Fibroblast of skin of right quadriceps (primary cell): ENCODE measurements around the gene SFTPA2.
"Not testable (repeated sequence)": the region's sequence is repeated elsewhere in the genome, so short reads cannot be mapped to it uniquely, and the experiment has no call there.

Source experiments
- DNase-seq: peaks from one replicate; pipeline ENCODE4 v3.0.0-alpha.2; 2013

Gene SFTPA2

GRCh38 chr10:79509934-79510508, 50.2 kb downstream of the SFTPA2 start:
- DNase-seq: not testable (repeated sequence)

- not testable (repeated sequence) for DNase-seq
Measured at GRCh38 chr10:79509306-79509933, 50.8 kb downstream of the SFTPA2 start.

- DNase-seq: not testable (repeated sequence)
Measured at GRCh38 chr10:79508245-79508644, 52.0 kb downstream of the SFTPA2 start.

- DNase-seq: no peak
Measured at GRCh38 chr10:79507440-79508167, 52.6 kb downstream of the SFTPA2 start.
